IMR-90 (cell line): ENCODE measurements around the gene TPM4. TPM values are rescaled to one million over a fixed set of nuclear protein-coding genes. Genes with fewer than 3 reads are reported as not detected.

Source experiments
- ATAC-seq: fragments of 200-7000 bp; cut with Tn5 transposase; 2 replicates; pipeline ENCODE4 v1.9.1; 2020; ENCODE audit warnings: low read depth, mild to moderate bottlenecking, moderate library complexity
- BruUV-seq: library from RNA; stranded (reverse); fragments of 400-500 nt; replicated peaks from 2 replicates; lab custom pipeline; 2021; lab: Mats Ljungman, UMichigan
- CTCF ChIA-PET: fragments of 300-600 bp; formaldehyde crosslinking; extraction: SDS; loops from one replicate; lab custom pipeline; 2021; ENCODE audit warnings: antibody characterized with exemption; lab: Yijun Ruan, JAX
- POLR2A ChIA-PET: fragments of 300-600 bp; sonication (Branson Sonifier 250); formaldehyde crosslinking; loops from one replicate; lab custom pipeline; 2022; ENCODE audit warnings: antibody characterized with exemption; ENCODE audit not compliant: unreplicated experiment; lab: Charles Lee
- DNase-seq: peaks from one replicate; pipeline ENCODE4 v3.0.0; 2013
- H2AFZ ChIP-seq: replicated peaks from 2 replicates; pipeline ENCODE3; 2013; ENCODE audit warnings: low read length, mild to moderate bottlenecking; ENCODE audit not compliant: poor library complexity
- H2AK5ac ChIP-seq: 2 replicates; pipeline ENCODE4 v1.6.1; 2013; ENCODE audit warnings: low read depth, low read length, inconsistent platforms
- H2AK9ac ChIP-seq: replicated peaks from 2 replicates; pipeline ENCODE3; 2013; ENCODE audit warnings: mild to moderate bottlenecking, low read depth, low read length, moderate library complexity; ENCODE audit not compliant: poor library complexity
- H2BK120ac ChIP-seq: 2 replicates; pipeline ENCODE4 v1.6.1; 2013; ENCODE audit warnings: low read depth, low read length, inconsistent platforms
- H2BK15ac ChIP-seq: 3 replicates; pipeline ENCODE4 v1.6.1; 2013; ENCODE audit warnings: low read depth, low read length, inconsistent platforms
- H2BK20ac ChIP-seq: 2 replicates; pipeline ENCODE4 v1.6.1; 2013; ENCODE audit warnings: low read depth, mild to moderate bottlenecking, inconsistent platforms, low read length, moderate library complexity
- H2BK5ac ChIP-seq: 2 replicates; pipeline ENCODE4 v1.6.1; 2013; ENCODE audit warnings: mild to moderate bottlenecking, low read depth, low read length, inconsistent platforms; ENCODE audit not compliant: poor library complexity, severe bottlenecking
- H3K14ac ChIP-seq: replicated peaks from 2 replicates; pipeline ENCODE4 v1.6.1; 2013; ENCODE audit warnings: low read depth, low read length, inconsistent platforms
- H3K18ac ChIP-seq: 2 replicates; pipeline ENCODE4 v1.6.1; 2013; ENCODE audit warnings: low read depth, low read length, control low read depth
- H3K23ac ChIP-seq: 2 replicates; pipeline ENCODE4 v1.6.1; 2013; ENCODE audit warnings: low read depth, low read length, inconsistent platforms
- H3K27ac ChIP-seq: 2 replicates; pipeline ENCODE4 v1.5.1; 2013; ENCODE audit warnings: mild to moderate bottlenecking, control low read depth, low read length; ENCODE audit not compliant: insufficient read depth
- H3K27me3 ChIP-seq: 2 replicates; pipeline ENCODE4 v1.6.1; 2013; ENCODE audit warnings: low read length; ENCODE audit not compliant: control insufficient read depth, insufficient read depth
- H3K36me3 ChIP-seq: 2 replicates; pipeline ENCODE4 v1.6.1; 2013; ENCODE audit warnings: low read length, mixed read lengths; ENCODE audit not compliant: control insufficient read depth, insufficient read depth
- H3K4ac ChIP-seq: 2 replicates; pipeline ENCODE4 v1.6.1; 2013; ENCODE audit warnings: low read depth, low read length, inconsistent platforms
- H3K4me1 ChIP-seq: 2 replicates; pipeline ENCODE4 v1.6.1; 2013; ENCODE audit warnings: low read length, mixed read lengths; ENCODE audit not compliant: control insufficient read depth, insufficient read depth
- H3K4me2 ChIP-seq: 2 replicates; pipeline ENCODE4 v1.6.1; 2013; ENCODE audit warnings: low read depth, mild to moderate bottlenecking, control low read depth, low read length, moderate library complexity
- H3K4me3 ChIP-seq: 2 replicates; pipeline ENCODE4 v1.5.1; 2013; ENCODE audit warnings: low read depth, mild to moderate bottlenecking, control low read depth, low read length, moderate library complexity; ENCODE audit not compliant: insufficient read depth
- H3K56ac ChIP-seq: 2 replicates; pipeline ENCODE4 v1.6.1; 2013; ENCODE audit warnings: low read length, inconsistent platforms; ENCODE audit not compliant: insufficient read depth; ENCODE audit errors: extremely low read depth
- H3K79me1 ChIP-seq, 2 experiments: 2 replicates each; pipeline ENCODE4 v1.6.1; 2013; ENCODE audit warnings: low read length in 2 of 2, inconsistent platforms in 1 of 2, low read depth in 1 of 2
- H3K9ac ChIP-seq: 2 replicates; pipeline ENCODE4 v1.6.1; 2013; ENCODE audit warnings: low read depth, low read length, control low read depth
- H3K9me1 ChIP-seq: 2 replicates; pipeline ENCODE4 v1.6.1; 2013; ENCODE audit warnings: low read length, inconsistent platforms; ENCODE audit not compliant: insufficient read depth
- H3K9me3 ChIP-seq: 2 replicates; pipeline ENCODE4 v1.6.1; 2013; ENCODE audit warnings: low read length; ENCODE audit not compliant: control insufficient read depth, insufficient read depth
- H4K20me1 ChIP-seq: 2 replicates; pipeline ENCODE4 v1.6.1; 2013; ENCODE audit warnings: low read length, inconsistent platforms; ENCODE audit not compliant: insufficient read depth
- H4K5ac ChIP-seq: 2 replicates; pipeline ENCODE4 v1.6.1; 2013; ENCODE audit warnings: mild to moderate bottlenecking, low read depth, low read length, control low read depth
- H4K8ac ChIP-seq, 2 experiments: 2 replicates each; pipeline ENCODE4 v1.6.1; 2013; ENCODE audit warnings: low read depth in 2 of 2, low read length in 2 of 2, control low read depth in 1 of 2, inconsistent platforms in 1 of 2
- H4K91ac ChIP-seq: 2 replicates; pipeline ENCODE4 v1.6.1; 2013; ENCODE audit warnings: low read depth, low read length, inconsistent platforms; ENCODE audit not compliant: insufficient read depth
- CHD1 ChIP-seq: IDR thresholded peaks from 2 replicates; pipeline ENCODE4 v1.6.1; 2012; ENCODE audit warnings: low read depth, low read length, improper control_type of control experiment
- FOS ChIP-seq: fragments of 150-350 bp; IDR thresholded peaks from 2 replicates; pipeline ENCODE4 v1.6.1; 2016; ENCODE audit warnings: low read depth, low read length
- MXI1 ChIP-seq: IDR thresholded peaks from 2 replicates; pipeline ENCODE4 v1.6.1; 2012; ENCODE audit warnings: low read depth, mild to moderate bottlenecking, low read length, moderate library complexity, borderline replicate concordance
- RCOR1 ChIP-seq: IDR thresholded peaks from 2 replicates; pipeline ENCODE4 v1.6.1; 2012; ENCODE audit warnings: mild to moderate bottlenecking, low read length, improper control_type of control experiment; ENCODE audit not compliant: insufficient replicate concordance
- SMC3 ChIP-seq: fragments of 150-350 bp; IDR thresholded peaks from 2 replicates; pipeline ENCODE4 v1.6.1; 2016; ENCODE audit warnings: low read depth, mild to moderate bottlenecking, antibody characterized with exemption, low read length, moderate library complexity
- WGBS, 2 experiments: methylation state at CpG; one replicate each; pipeline versions ENCODE4 v1.1.5 to v1.1.7; 2013; ENCODE audit warnings: missing lambda C conversion rate in 2 of 2; ENCODE audit not compliant: insufficient read length in 1 of 2; ENCODE audit errors: extremely low coverage in 2 of 2; 5-methylcytosine and 5-hydroxymethylcytosine counted together
- dilution Hi-C: fragments of 300-500 bp; cut with HindIII; formaldehyde crosslinking; loops from one replicate; pipeline ENCODE4 v1.14.3; 2018; ENCODE audit warnings: low sequenced_read_pairs; ENCODE audit not compliant: unreplicated experiment
- in situ Hi-C: fragments of 300-500 bp; cut with MboI; formaldehyde crosslinking; loops from 3 replicates; pipeline ENCODE4 v1.14.3; 2019; ENCODE audit warnings: low sequenced_read_pairs, inconsistent platforms, mixed read lengths
- intact Hi-C: fragments of 100-400 bp; cut with micrococcal nuclease; formaldehyde crosslinking; loops from 2 replicates; pipeline ENCODE4 v1.10.0; 2022
- polyA plus RNA-seq, 3 experiments: library from polyadenylated mRNA; depleted of rRNA; stranded (reverse); fragments of >200 nt; gene quantifications; 2 replicates each; pipeline ENCODE4 v1.2.3, GENCODE V29; 2012; ENCODE audit warnings: low replicate concordance in 1 of 3
- total RNA-seq: library from RNA; depleted of rRNA; stranded (reverse); fragments of >200 nt; gene quantifications from 2 replicates; pipeline ENCODE4 v1.2.3, GENCODE V29; 2012
- TF ChIP-seq, protein P1 (sequence below): fragments of 150-350 bp; IDR thresholded peaks from 2 replicates; pipeline ENCODE4 v1.6.1; 2016; ENCODE audit warnings: low read depth, mild to moderate bottlenecking, low read length, moderate library complexity, borderline replicate concordance

The TPM4 gene
- total and polyA plus RNA-seq, 2 of the 4 experiments (the other 2 are of a cell fraction), result 1,075 to 1,160 TPM

DNA sequence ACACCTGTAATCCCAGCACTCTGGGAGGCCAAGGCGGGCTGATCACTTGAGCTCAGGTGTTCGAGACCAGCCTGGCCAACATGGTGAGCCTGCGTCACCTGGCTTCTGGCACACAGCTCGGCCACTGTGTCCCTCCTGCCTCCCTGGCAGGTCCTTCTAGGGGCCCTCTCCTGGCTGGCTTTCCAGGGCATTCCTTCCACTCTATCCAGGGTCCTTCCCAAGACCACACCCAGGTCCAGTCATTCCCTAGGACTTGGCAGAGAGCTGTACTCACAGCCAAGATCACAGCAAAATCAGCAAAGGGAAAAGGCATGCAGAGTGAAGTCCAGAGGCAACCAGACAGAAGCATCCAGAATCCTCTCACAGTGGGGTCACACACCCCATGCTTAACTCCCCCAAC lies 57.5 kb downstream of the TPM4 start:
- no peaks in the 10 kb centered on the region for H3K9me1 ChIP-seq
- peaks cover 5% of the 10 kb centered on the region; the same call in 1 of the 2 replicates for H4K20me1 ChIP-seq
- no TSS peak for BruUV-seq
- H3K9ac ChIP-seq, result no peak overlapping the region
- H2BK5ac ChIP-seq, result no peak overlapping the region
- H2AK5ac ChIP-seq, result no peak overlapping the region
- H3K4me3 ChIP-seq, result no peak overlapping the region
- H3K18ac ChIP-seq, result no peak overlapping the region
- ChIA-PET POLR2A (no interaction called here), CTCF (no interaction called here)
- TF ChIP-seq, protein P1, sequence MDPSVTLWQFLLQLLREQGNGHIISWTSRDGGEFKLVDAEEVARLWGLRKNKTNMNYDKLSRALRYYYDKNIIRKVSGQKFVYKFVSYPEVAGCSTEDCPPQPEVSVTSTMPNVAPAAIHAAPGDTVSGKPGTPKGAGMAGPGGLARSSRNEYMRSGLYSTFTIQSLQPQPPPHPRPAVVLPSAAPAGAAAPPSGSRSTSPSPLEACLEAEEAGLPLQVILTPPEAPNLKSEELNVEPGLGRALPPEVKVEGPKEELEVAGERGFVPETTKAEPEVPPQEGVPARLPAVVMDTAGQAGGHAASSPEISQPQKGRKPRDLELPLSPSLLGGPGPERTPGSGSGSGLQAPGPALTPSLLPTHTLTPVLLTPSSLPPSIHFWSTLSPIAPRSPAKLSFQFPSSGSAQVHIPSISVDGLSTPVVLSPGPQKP, result no peak
- TF ChIP-seq RCOR1 (no peak), SMC3 (no peak), MXI1 (no peak), FOS (no peak), CHD1 (no peak)
- H3K14ac ChIP-seq, result no peak overlapping the region
- no peak overlapping the region for H2BK20ac ChIP-seq
- peaks cover 47% of the 10 kb centered on the region for H3K36me3 ChIP-seq
- no peak overlapping the region for H4K5ac ChIP-seq
- no peak for ATAC-seq
- H3K56ac ChIP-seq, result no peak overlapping the region
- no peak overlapping the region for H3K23ac ChIP-seq
- H2AFZ ChIP-seq, result no peak overlapping the region
- H3K4me1 ChIP-seq, result no peaks in the 10 kb centered on the region
- no peak overlapping the region for H4K8ac ChIP-seq
- H3K27ac ChIP-seq, result no peak overlapping the region
- H2BK120ac ChIP-seq, result no peak overlapping the region
- H3K4ac ChIP-seq, result no peak overlapping the region
- dilution Hi-C loops (no loop called here), intact Hi-C loops (no loop called here), in situ Hi-C loops (no loop called here)
- H3K9me3 ChIP-seq, result no peaks in the 10 kb centered on the region
- H2BK15ac ChIP-seq, result no peak overlapping the region
- no peak overlapping the region for H3K4me2 ChIP-seq
- no peak overlapping the region for H4K91ac ChIP-seq
- DNase-seq, result no peak
- H2AK9ac ChIP-seq, result peak overlapping the region; percentile 25
- H3K27me3 ChIP-seq, result no peaks in the 10 kb centered on the region
- H3K79me1 ChIP-seq, result peaks cover 8 to 9% of the 10 kb centered on the region in 2 experiments; a peak in 3 of 4 replicates
- WGBS, 2 experiments, result 100% methylated on average over 3 of the region's 4 CpGs; no CpG with 5 or more reads in 1 of the 2 experiments
